ENCODE data around the gene GPT2.
"Not testable (repeated sequence)": the region's sequence is repeated elsewhere in the genome, so short reads cannot be mapped to it uniquely, and the experiment has no call there.

The GPT2 gene

DNA sequence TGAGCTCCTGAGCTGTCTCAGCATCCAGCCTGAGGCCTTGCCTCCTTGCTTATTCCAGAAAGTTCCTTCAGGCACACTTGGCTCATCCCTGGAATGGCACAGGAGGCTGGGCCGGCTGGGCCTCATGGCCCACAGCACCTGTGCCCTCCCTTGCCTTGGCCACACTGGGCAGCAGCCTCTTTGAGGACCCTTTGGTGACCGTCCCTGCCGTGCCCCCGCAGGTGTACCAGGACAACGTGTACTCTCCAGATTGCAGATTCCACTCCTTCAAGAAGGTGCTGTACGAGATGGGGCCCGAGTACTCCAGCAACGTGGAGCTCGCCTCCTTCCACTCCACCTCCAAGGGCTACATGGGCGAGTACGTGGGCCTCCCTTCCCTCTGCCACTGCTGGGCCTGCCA lies 34.2 kb downstream of the GPT2 start:
- no peak for DNase-seq (ENCODE audit: extremely low read depth in 1 of 2, low read depth in 1 of 2)

- no peak for DNase-seq (ENCODE audit: extremely low read depth in 1 of 2, low read depth in 1 of 2)
Measured at GRCh38 chr16:46918905-46919792, 35.0 kb downstream of the GPT2 start.

- DNase-seq (ENCODE audit: extremely low read depth in 1 of 2, low read depth in 1 of 2): no peak
Measured at GRCh38 chr16:46920402-46921068, 36.4 kb downstream of the GPT2 start.

DNA sequence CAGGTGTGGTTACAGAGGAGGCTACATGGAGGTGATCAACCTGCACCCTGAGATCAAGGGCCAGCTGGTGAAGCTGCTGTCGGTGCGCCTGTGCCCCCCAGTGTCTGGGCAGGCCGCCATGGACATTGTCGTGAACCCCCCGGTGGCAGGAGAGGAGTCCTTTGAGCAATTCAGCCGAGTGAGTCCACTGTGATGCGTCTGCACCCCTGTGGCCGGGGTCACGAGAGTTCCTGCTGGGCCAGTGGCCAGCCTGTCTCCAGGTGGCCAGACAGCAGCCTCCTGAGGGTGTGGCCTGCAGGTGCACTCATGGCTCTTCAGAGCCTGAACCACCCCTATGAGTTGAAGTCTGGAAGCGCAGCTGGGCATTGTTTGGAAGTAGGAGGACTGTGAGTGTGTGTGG lies 38.1 kb downstream of the GPT2 start:
- no peak for DNase-seq (ENCODE audit: extremely low read depth in 1 of 2, low read depth in 1 of 2)

GRCh38 chr16:46923513-46924295 lies 39.5 kb downstream of the GPT2 start:
- no peak for DNase-seq (ENCODE audit: extremely low read depth in 1 of 2, low read depth in 1 of 2)

DNA sequence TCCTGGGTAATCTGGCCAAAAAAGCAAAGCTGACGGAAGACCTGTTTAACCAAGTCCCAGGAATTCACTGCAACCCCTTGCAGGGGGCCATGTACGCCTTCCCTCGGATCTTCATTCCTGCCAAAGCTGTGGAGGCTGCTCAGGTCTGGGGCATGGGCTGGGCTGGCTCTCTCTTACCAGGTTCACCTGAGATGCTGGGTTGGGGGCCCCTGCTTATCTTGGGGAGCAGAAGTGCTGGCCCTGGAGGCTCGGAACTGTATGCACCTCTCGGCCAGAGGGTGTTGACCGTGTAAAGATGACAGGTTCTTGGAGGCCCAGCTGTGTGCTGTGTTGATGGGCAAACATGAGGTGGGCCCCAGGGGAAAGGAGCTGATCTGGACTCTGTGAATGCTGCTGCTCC lies 40.2 kb downstream of the GPT2 start:
- DNase-seq (ENCODE audit: extremely low read depth in 1 of 2, low read depth in 1 of 2): no peak

DNA sequence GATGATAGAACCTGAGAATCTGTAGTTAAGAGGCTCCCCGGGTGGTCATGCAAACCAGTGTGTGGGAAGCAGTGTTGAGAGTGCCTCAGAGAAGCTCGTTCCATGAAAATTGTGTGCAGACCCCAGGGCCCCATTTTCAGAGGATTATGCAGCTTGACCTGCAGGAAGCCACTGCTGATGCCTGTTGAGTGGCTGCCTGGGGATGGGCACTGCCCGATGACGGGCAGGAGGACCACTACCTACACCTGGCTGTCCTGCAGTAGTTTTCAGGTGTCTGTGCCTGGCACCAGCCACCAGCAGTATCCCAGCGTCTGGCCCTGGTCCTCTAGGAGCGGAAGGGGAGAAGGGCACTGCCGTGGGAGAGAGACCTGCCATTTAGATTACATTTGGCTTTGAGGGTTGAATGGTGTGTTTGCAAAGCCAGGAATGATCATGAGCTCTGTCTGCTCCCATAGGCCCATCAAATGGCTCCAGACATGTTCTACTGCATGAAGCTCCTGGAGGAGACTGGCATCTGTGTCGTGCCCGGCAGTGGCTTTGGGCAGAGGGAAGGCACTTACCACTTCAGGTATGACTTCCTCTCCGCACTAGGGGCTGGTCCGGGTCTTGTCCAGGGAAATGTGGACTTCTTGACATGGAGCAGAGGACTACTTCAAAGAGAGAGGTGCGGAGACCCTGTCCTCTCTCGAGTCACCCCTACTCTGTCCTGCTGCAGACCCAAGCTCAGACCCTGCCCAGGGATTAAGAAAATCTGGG lies 42.5 kb downstream of the GPT2 start:
- no peak for DNase-seq (ENCODE audit: extremely low read depth in 1 of 2, low read depth in 1 of 2)

- no peak for DNase-seq (ENCODE audit: extremely low read depth in 1 of 2, low read depth in 1 of 2)
Measured at GRCh38 chr16:46927273-46927672, 43.1 kb downstream of the GPT2 start.

DNA sequence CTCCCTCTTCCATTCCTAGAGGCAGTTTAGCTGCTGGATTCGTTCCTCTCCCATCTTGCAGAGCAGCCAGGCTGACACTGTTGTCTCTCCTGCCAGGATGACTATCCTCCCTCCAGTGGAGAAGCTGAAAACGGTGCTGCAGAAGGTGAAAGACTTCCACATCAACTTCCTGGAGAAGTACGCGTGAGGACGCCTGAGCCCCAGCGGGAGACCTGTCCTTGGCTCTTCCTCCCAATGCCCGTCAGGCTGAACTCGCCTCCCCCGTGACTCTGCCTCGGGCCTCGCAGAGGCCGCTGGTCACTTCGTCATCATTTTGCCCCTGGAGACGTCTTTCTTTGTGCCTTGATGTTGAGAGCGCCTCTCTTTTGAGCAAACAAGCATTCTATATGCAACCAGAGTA lies 44.6 kb downstream of the GPT2 start:
- DNase-seq (ENCODE audit: extremely low read depth in 1 of 2, low read depth in 1 of 2): no peak

DNA sequence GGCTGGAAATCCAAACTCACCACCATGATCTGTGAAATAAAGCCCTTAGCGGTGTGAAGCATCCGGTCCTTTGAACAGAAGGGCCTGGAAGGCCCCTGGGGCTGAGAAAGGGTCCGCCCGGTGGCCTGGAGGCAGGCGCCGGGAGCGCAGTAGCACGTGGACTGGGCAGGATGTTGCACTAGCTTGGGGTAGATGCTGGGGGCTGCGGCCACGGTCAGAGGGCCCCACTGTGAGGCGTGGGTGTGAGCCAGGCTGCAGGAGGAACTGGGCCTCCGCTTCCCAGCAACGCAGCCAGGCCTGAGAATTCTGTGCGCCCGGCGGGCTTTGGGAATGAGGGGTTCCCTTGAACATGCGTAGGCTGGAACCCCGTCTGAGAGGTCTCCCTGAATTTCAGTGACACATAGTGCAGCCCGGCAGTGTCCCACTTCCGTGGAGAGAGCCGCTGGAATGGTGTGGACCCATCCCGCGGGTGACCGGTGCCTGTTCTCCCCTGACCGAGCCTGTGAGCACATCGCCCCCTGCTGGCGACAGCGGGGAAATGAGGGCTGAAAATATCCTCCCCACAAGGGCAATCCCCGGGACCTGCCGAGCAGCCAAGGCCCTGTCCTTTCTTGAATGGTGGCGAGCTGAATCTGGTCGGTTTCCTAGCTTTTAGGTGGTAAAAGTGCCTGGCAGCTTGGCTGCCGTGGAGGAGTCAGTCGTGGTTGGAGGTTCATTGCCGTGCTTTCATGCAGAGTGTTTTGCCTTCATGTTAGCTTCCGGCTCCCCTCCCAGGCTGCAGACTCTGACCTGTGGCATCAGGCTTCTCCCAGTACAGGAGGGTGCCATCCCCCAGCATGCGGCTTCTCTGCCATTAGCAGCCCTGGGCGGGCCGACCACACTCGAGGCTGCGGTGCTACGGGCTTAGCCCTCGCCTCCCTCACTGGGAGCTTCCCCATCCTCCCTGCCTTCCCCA lies 45.5 kb downstream of the GPT2 start:
- peak in 1 of 2 donors; percentile 40 for DNase-seq (ENCODE audit: extremely low read depth in 1 of 2, low read depth in 1 of 2)

GRCh38 chr16:46930861-46931260 lies 46.7 kb downstream of the GPT2 start:
- no peak for DNase-seq (ENCODE audit: extremely low read depth in 1 of 2, low read depth in 1 of 2)

GRCh38 chr16:46932802-46933201 lies 48.6 kb downstream of the GPT2 start:
- DNase-seq (ENCODE audit: extremely low read depth in 1 of 2, low read depth in 1 of 2): no peak

DNA sequence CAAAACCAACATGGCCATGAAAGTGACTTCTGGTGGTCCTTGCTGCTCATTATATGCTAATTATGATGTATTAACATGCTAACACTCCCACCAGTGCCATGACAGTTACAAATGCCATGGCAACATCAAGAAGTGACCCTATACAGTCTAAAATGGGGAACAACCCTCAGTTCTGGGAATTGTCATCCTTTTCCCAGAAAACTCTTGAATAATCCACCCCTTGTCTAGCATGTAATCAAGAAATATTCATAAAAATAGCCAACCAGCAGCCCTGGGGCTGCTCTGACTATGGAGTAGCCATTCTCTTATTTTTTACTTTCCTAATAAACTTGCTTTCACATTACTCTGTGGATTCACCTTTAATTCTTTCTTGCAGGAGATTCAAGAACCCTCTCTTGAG lies 53.4 kb downstream of the GPT2 start:
- DNase-seq (ENCODE audit: extremely low read depth in 1 of 2, low read depth in 1 of 2): no peak

- not testable (repeated sequence) for DNase-seq (ENCODE audit: extremely low read depth in 1 of 2, low read depth in 1 of 2)
Measured at GRCh38 chr16:46944713-46945112, 60.6 kb downstream of the GPT2 start.

- no peak for DNase-seq (ENCODE audit: extremely low read depth in 1 of 2, low read depth in 1 of 2)
Measured at GRCh38 chr16:46947900-46948547, 63.9 kb downstream of the GPT2 start.

DNA sequence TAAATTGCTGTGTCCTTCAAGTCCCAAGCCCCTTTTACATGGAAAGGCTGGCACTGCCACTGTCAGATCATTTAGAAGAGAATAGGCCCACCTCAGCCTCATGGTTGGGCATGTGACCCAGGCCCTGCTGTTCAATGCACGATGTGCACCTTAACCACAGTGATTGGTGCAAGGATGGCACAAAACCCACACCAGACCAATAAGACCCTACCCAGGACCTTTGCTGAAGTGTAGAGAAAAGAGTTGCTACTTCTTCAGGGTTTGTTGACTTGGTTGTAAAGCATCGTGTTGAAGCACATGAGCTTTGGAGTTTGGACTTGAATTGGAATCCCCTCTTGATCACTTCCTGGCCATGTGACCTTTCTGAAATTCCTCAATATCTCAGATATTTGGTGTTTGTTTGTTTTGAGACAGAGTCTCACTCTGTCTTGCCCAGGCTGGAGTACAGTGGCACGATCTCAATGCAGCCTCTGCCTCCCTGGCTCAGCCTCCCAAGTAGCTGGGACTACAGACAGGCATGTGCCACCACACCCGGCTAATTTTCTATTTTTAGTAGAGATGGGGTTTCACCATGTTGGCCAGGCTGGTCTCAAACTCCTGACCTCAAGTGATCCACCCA lies 64.5 kb downstream of the GPT2 start:
- no peak for DNase-seq (ENCODE audit: extremely low read depth in 1 of 2, low read depth in 1 of 2)

DNA sequence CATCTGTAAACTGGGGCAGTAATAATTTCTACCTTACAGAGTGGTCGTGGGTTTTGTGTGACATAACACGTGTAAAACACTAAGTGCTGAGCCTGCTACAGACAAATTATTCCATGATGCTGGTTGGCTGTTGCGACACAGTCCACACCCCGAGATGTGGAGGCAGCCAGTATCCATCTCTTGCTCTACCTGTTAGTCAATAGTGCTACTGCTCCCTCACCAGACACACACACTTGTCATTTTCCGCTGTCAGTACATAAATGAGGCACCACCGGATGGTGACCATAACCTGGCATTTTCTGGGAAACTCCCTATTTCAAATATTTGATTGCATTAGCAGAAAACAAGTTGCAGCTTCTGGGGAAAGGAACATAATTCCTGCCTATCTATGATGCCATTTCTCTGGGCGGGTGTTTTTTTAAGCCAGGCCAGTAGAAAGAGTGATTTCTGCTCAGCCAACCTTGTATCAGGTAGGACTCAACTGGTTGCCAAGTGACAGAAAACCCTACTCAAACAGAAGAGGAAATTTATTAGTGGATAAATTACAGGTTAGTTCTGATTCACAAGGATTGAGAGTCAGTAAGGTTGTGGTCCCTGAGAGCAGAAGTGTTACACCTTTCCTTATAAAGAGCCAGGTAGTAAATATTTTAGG lies 65.2 kb downstream of the GPT2 start:
- DNase-seq (ENCODE audit: extremely low read depth in 1 of 2, low read depth in 1 of 2): no peak

GRCh38 chr16:46950009-46950408 lies 65.8 kb downstream of the GPT2 start:
- no peak for DNase-seq (ENCODE audit: extremely low read depth in 1 of 2, low read depth in 1 of 2)
